Kidney (tissue), 14 donors: ENCODE measurements around the gene ZNF148. TPM values are rescaled to one million over a fixed set of nuclear protein-coding genes. Genes with fewer than 3 reads are reported as not detected.
"Not testable (repeated sequence)": the region's sequence is repeated elsewhere in the genome, so short reads cannot be mapped to it uniquely, and the experiment has no call there.

ENCODE experiments used
- DNase-seq, 5 donors: peaks; one replicate each; pipeline ENCODE4 v3.0.0-alpha.2; 2013 to 2020
- FAIRE-seq: peaks from 2 replicates; lab custom pipeline; 2012; peaks lifted over from hg19 to GRCh38; lab: Jason Lieb, UNC
- H3K27ac ChIP-seq, 2 donors: one replicate each; pipeline ENCODE4 v1.7.0; 2013; ENCODE audit warnings: low read depth in 2 of 2, low read length in 2 of 2, inconsistent platforms in 1 of 2
- H3K27me3 ChIP-seq: one replicate; pipeline ENCODE4 v1.7.1; 2013; ENCODE audit warnings: low read length, inconsistent platforms; ENCODE audit not compliant: control insufficient read depth, insufficient read depth
- H3K36me3 ChIP-seq, 3 donors: one replicate each; pipeline versions ENCODE4 v1.7.0 to v1.7.1; 2013; ENCODE audit warnings: low read length in 3 of 3, control low read depth in 1 of 3, inconsistent platforms in 1 of 3; ENCODE audit not compliant: insufficient read depth in 3 of 3, control insufficient read depth in 2 of 3
- H3K4me1 ChIP-seq, 3 donors: one replicate each; pipeline versions ENCODE4 v1.7.0 to v1.7.1; 2013; ENCODE audit warnings: low read length in 3 of 3, inconsistent platforms in 1 of 3, low read depth in 1 of 3; ENCODE audit not compliant: control insufficient read depth in 2 of 3, insufficient read depth in 2 of 3
- H3K4me3 ChIP-seq, 3 donors: one replicate each; pipeline versions ENCODE4 v1.7.0 to v1.8.1; 2013; ENCODE audit warnings: low read length in 3 of 3, control low read depth in 1 of 3, inconsistent platforms in 1 of 3
- H3K9ac ChIP-seq, 3 donors: one replicate each; pipeline versions ENCODE4 v1.7.0 to v1.7.1; 2013; ENCODE audit warnings: low read length in 3 of 3, control low read depth in 1 of 3, inconsistent platforms in 1 of 3
- H3K9me3 ChIP-seq, 3 donors: one replicate each; pipeline versions ENCODE4 v1.7.0 to v1.7.1; 2013; ENCODE audit warnings: low read length in 3 of 3, control low read depth in 1 of 3, inconsistent platforms in 1 of 3; ENCODE audit not compliant: control insufficient read depth in 2 of 3, insufficient read depth in 1 of 3
- CTCF ChIP-seq: IDR thresholded peaks from 3 replicates; pipeline ENCODE4 v1.5.1; 2012; ENCODE audit warnings: mild to moderate bottlenecking, moderate library complexity, borderline replicate concordance; ENCODE audit not compliant: insufficient read depth; ENCODE audit errors: extremely low read depth
- intact Hi-C: fragments of 100-400 bp; cut with DNase I; formaldehyde crosslinking; loops from one replicate; pipeline ENCODE4 v1.11.1; 2022
- polyA plus RNA-seq: library from polyadenylated mRNA; stranded (reverse); fragments of 350-450 nt; fragmentation: Illumina TruSeq; extraction: RNeasy Lipid Tissue Mini Kit (QIAGEN cat#74804); gene quantifications from one replicate; pipeline ENCODE4 v1.2.3, GENCODE V29; 2014; ENCODE audit warnings: low read depth, low replicate concordance; ENCODE audit not compliant: insufficient read depth
- total RNA-seq: library from RNA; stranded (reverse); fragmentation: NEBNext Ultra II Directional; extraction: Animal tissue kit (Norgen Biotek cat#: 25700); gene quantifications from one replicate; pipeline ENCODE4 v1.2.1, GENCODE V29; 2021
- donor health status: control.
- donor health status: control.
- donor health status: control.
- donor health status: control.
- donor health status: control.
- donor health status: DM: yes; HTN: yes; CAD: no.
- donor health status: Normal renal cell carcinoma (clear cell type).

Gene ZNF148
- total and polyA plus RNA-seq, 2 donors from 2014 or later = 5.4 to 74.4 TPM

DNA sequence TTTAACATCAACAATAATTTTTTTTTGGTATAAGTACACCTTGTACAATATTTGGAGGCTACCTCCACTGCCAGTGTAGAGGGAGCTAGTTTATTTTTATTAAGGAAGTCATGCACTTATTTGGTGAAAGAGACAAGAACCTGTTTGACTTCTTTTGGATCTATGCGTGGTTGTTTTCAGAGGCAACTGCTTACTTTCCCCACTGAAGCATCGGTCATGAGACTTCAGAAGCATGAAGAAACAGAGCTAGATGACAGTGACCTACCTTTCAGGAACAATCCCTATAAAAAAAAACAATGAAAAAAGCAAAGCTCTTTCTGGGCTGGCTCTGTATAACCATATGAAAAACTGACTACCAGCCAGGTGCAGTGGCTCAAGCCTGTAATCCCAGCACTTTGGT lies 20.0 kb upstream of the ZNF148 start:
- Histone ChIP-seq H3K4me1 (no peaks in the 10 kb centered on the region), H3K4me3 (no peak overlapping the region), H3K9ac (no peak overlapping the region), H3K9me3 (no peaks in the 10 kb centered on the region), H3K27ac (no peak overlapping the region), H3K27me3 (no peaks in the 10 kb centered on the region), H3K36me3 (no peaks in the 10 kb centered on the region)
- intact Hi-C loops = no loop called here
- TF ChIP-seq CTCF = no peak
- no peak for DNase-seq
- FAIRE-seq = no peak

DNA sequence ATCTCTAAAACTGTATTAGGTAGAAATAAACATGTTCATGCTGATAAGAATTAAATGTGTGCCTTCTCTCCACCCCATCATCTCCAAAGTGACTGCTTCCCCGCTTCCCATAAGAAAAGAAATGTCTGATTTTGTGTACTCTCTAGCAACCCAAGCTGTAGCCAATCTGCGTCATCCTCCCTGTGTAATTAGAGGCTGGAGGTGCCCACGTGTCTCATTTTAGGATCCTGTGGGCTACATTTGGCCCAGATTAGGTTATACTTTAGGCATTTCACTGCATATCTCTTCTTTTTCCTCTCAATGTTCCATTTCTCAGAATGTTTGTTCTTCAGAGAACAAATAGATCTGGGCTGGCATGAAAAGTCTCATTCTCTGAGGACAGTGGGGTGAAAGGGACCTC lies 19.3 kb upstream of the ZNF148 start:
- Histone ChIP-seq H3K4me1 (no peaks in the 10 kb centered on the region), H3K9me3 (no peaks in the 10 kb centered on the region), H3K27me3 (no peaks in the 10 kb centered on the region), H3K9ac (no peak overlapping the region), H3K27ac (no peak overlapping the region), H3K36me3 (no peaks in the 10 kb centered on the region), H3K4me3 (no peak overlapping the region)
- DNase-seq = no peak
- FAIRE-seq = no peak
- intact Hi-C loops = no loop called here
- TF ChIP-seq CTCF = no peak

DNA sequence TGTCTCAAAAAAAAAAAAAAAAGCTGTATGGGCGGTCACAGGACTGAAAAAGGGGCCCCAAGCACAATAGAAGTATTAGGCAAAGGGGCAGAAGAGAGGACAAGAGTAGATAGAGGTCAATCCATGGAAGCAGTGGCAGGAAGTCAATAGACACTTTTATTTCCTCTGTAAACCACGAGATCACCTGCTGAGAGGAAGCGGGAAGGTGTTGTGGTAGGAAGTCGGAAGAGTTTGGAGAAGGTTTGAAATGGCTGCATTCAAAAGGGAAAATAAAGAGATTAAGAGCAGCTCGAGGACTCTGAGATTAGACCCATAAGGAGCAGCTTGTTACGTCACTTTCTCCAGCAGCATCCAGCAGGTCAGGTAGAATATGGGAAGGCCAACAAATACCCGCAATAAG lies 14.2 kb upstream of the ZNF148 start:
- H3K4me3 ChIP-seq = no peak overlapping the region
- no peaks in the 10 kb centered on the region for H3K4me1 ChIP-seq
- H3K27me3 ChIP-seq = no peaks in the 10 kb centered on the region
- H3K9me3 ChIP-seq = no peaks in the 10 kb centered on the region
- no peak for TF ChIP-seq CTCF
- FAIRE-seq (no peak), DNase-seq (no peak)
- no peak overlapping the region for H3K27ac ChIP-seq
- no peak overlapping the region for H3K9ac ChIP-seq
- intact Hi-C loops = no loop called here
- H3K36me3 ChIP-seq = no peaks in the 10 kb centered on the region

GRCh38 chr3:125388369-125388768 lies 13.2 kb upstream of the ZNF148 start:
- H3K9me3 ChIP-seq, intact Hi-C loops, FAIRE-seq, H3K4me3 ChIP-seq, H3K4me1 ChIP-seq, H3K9ac ChIP-seq, DNase-seq, H3K36me3 ChIP-seq, H3K27ac ChIP-seq, H3K27me3 ChIP-seq: not testable (repeated sequence)
